Measurements from ENCODE around the gene SMARCA2.
"Not testable (repeated sequence)": the region's sequence is repeated elsewhere in the genome, so short reads cannot be mapped to it uniquely, and the experiment has no call there.

The SMARCA2 gene

GRCh38 chr9:2126331-2126803, 111.2 kb downstream of the SMARCA2 start:
- DNase-seq, result no peak
- in situ Hi-C loops (cut with MboI; ENCODE audit: low pct_unique_long_range_greater_than_20kb, low sequenced_read_pairs), result no loop called here

- in situ Hi-C loops (cut with MboI; ENCODE audit: low pct_unique_long_range_greater_than_20kb, low sequenced_read_pairs), result no loop called here
- DNase-seq, result no peak
Measured at GRCh38 chr9:2127486-2127885, 112.3 kb downstream of the SMARCA2 start.

- DNase-seq, result no peak
- in situ Hi-C loops (cut with MboI; ENCODE audit: low pct_unique_long_range_greater_than_20kb, low sequenced_read_pairs), result no loop called here
Measured at GRCh38 chr9:2128141-2128540, 113.0 kb downstream of the SMARCA2 start.

DNA sequence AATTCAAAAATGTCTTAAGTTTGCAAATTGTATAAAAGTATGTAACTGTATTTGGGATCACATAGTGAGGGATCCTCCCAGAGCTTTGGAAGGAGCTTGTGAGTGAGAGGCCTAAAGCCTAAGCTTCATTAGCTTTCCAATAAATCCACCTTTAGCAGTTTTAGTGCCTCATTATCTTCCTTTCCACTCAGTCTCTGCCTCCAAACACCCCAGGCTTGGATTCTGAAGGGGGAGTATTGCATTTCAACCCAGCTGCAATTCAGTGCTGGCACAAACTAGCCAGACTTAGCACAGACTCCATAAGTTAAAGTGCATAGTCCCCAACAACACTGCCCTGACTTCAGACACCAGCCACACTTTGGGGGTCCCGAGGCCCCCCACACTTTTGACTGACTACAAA, 113.5 kb downstream of the SMARCA2 start:
- in situ Hi-C loops (cut with MboI; ENCODE audit: low pct_unique_long_range_greater_than_20kb, low sequenced_read_pairs), result no loop called here
- DNase-seq, result no peak

DNA sequence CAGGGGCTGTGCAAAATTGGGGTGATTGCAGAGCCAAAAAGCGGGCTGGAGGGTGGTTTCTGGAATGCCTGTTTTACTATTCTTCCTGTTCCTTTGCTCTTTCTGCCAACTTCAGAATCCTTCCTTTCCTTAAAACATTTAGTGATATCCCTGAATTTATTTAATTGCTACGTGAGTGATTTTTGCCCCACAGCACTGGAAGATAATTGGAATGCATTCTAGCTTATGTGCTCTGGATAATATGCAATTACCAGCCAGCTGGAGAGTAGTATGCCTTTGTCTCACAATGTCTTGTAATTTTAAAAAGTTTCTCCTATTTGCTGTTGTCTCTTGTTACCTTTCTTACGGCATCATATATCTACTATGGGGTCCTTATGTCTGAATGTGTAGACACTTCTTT, 115.8 kb downstream of the SMARCA2 start:
- in situ Hi-C loops (cut with MboI; ENCODE audit: low pct_unique_long_range_greater_than_20kb, low sequenced_read_pairs), result no loop called here
- no peak for DNase-seq

- in situ Hi-C loops (cut with MboI; ENCODE audit: low pct_unique_long_range_greater_than_20kb, low sequenced_read_pairs), result no loop called here
- peak; percentile 57 for DNase-seq
Measured at GRCh38 chr9:2132484-2133082, 117.4 kb downstream of the SMARCA2 start.

- no peak for DNase-seq
- in situ Hi-C loops (cut with MboI; ENCODE audit: low pct_unique_long_range_greater_than_20kb, low sequenced_read_pairs), result no loop called here
Measured at GRCh38 chr9:2134391-2134790, 119.2 kb downstream of the SMARCA2 start.

DNA sequence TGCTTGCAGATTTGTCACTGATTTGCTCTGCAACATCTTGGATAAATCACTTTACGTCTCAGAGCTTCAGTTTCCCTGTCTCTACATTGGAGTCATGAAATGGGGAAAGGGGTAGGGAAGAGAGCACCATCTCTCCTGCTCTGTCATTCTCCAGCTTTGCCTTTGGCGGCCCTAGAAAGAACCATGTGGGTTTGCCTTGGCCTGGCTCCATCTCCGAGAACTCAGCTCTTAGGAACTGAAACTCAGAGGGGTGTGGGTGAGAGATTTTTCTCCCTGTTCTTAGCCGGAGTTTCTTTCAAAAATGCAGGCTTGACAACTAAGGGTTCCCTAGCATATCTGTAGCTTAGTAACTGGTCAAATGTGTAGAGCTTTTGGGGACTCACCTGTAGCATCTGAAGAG, 123.5 kb downstream of the SMARCA2 start:
- no peak for DNase-seq
- in situ Hi-C loops (cut with MboI; ENCODE audit: low pct_unique_long_range_greater_than_20kb, low sequenced_read_pairs), result no loop called here

- in situ Hi-C loops (cut with MboI; ENCODE audit: low pct_unique_long_range_greater_than_20kb, low sequenced_read_pairs), result no loop called here
Measured at GRCh38 chr9:2140600-2141223, 125.6 kb downstream of the SMARCA2 start.

GRCh38 chr9:2142212-2142611, 127.1 kb downstream of the SMARCA2 start:
- no peak for DNase-seq
- in situ Hi-C loops (cut with MboI; ENCODE audit: low pct_unique_long_range_greater_than_20kb, low sequenced_read_pairs), result no loop called here

More at GRCh38 chr9:2140600-2141223, 125.6 kb downstream of the SMARCA2 start:
- DNase-seq, result no peak

GRCh38 chr9:2144619-2145018, 129.5 kb downstream of the SMARCA2 start:
- in situ Hi-C loops (cut with MboI; ENCODE audit: low pct_unique_long_range_greater_than_20kb, low sequenced_read_pairs), result no loop called here
- no peak for DNase-seq

DNA sequence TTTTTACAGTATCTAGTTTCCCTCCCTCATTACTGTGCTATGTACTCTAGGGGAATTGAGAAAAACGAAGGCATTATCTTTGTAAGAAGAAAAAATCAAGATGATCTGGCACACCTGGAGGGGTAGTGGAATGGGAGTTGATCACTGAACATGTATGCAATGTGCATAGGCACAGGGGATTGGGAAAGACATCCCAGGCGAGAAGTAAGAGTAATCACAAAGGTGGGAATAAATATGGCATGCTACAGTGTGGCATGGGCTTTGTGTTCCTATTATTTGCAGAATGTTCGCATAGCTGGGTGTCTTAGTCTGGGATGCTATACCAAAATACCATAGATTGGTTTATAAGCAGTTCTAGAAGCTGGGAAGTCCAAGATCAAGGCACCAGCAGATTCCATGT, 130.6 kb downstream of the SMARCA2 start:
- DNase-seq, result no peak
- in situ Hi-C loops (cut with MboI; ENCODE audit: low pct_unique_long_range_greater_than_20kb, low sequenced_read_pairs), result no loop called here

DNA sequence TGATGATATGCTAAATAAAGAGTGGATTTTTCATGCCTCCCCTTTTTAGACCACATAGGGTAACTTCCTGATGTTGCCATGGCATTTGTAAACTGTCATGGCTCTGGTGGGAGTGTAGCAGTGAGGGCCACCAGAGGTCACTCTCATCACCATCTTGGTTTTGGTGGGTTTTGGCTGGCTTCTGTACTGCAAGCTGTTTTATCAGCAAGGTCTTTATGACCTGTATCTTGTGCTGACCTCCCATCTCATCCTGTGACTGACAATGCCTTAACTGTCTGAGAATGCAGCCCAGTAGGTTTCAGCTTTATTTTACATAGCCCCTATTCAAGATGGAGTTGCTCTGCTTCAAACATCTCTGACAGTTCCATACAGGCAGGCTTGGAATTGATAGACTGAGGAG, 131.6 kb downstream of the SMARCA2 start:
- DNase-seq, result peak; percentile 48
- in situ Hi-C loops (cut with MboI; ENCODE audit: low pct_unique_long_range_greater_than_20kb, low sequenced_read_pairs), result not testable (repeated sequence)

- in situ Hi-C loops (cut with MboI; ENCODE audit: low pct_unique_long_range_greater_than_20kb, low sequenced_read_pairs), result no loop called here
- no peak for DNase-seq
Measured at GRCh38 chr9:2150338-2150737, 135.2 kb downstream of the SMARCA2 start.

GRCh38 chr9:2151171-2151570, 136.0 kb downstream of the SMARCA2 start:
- no peak for DNase-seq
- in situ Hi-C loops (cut with MboI; ENCODE audit: low pct_unique_long_range_greater_than_20kb, low sequenced_read_pairs), result no loop called here

GRCh38 chr9:2152966-2153629, 138.0 kb downstream of the SMARCA2 start:
- DNase-seq, result no peak
- in situ Hi-C loops (cut with MboI; ENCODE audit: low pct_unique_long_range_greater_than_20kb, low sequenced_read_pairs), result no loop called here

- in situ Hi-C loops (cut with MboI; ENCODE audit: low pct_unique_long_range_greater_than_20kb, low sequenced_read_pairs), result no loop called here
- DNase-seq, result no peak
Measured at GRCh38 chr9:2153630-2154217, 138.6 kb downstream of the SMARCA2 start.

DNA sequence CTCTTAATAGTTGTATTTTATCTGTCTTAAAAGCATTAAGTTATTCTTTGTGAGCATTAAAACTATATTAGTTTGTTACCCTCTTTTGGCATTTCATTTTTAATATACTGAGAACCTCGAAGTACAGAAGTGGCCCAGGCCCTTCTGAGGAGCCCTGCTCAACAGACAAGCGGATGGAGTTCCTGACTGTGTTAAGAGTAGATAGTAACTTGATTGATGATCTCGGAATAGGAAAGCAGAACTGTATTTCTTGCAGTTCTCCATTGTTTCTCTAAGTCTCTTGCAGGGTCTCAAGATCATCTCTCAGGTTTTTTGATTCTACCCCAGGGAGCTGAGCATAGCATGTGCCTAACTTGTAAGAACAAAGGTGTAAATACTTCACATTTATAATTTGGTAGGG, 139.6 kb downstream of the SMARCA2 start:
- in situ Hi-C loops (cut with MboI; ENCODE audit: low pct_unique_long_range_greater_than_20kb, low sequenced_read_pairs), result no loop called here
- DNase-seq, result no peak

- in situ Hi-C loops (cut with MboI; ENCODE audit: low pct_unique_long_range_greater_than_20kb, low sequenced_read_pairs), result no loop called here
- no peak for DNase-seq
Measured at GRCh38 chr9:2155966-2156365, 140.8 kb downstream of the SMARCA2 start.

All from KBM-7 (cell line).